OCI-LY3 (cell line): Measurements from ENCODE around the gene EPG5.
"Not testable (repeated sequence)": the region's sequence is repeated elsewhere in the genome, so short reads cannot be mapped to it uniquely, and the experiment has no call there.

Experiments
- EZH2phosphoT487 ChIP-seq: fragments of 200-600 bp; shearing (Covaris generic); IDR thresholded peaks from 2 replicates; pipeline ENCODE4 v1.6.1; 2018; ENCODE audit warnings: antibody characterized with exemption, mixed run types, low read depth
- TF ChIP-seq, protein P1 (sequence below): fragments of 200-600, 300-600 bp; sonication (generic); IDR thresholded peaks from 2 replicates; pipeline ENCODE4 v1.5.1; 2014; ENCODE audit warnings: antibody characterized with exemption, low read length, low read depth

DNA sequence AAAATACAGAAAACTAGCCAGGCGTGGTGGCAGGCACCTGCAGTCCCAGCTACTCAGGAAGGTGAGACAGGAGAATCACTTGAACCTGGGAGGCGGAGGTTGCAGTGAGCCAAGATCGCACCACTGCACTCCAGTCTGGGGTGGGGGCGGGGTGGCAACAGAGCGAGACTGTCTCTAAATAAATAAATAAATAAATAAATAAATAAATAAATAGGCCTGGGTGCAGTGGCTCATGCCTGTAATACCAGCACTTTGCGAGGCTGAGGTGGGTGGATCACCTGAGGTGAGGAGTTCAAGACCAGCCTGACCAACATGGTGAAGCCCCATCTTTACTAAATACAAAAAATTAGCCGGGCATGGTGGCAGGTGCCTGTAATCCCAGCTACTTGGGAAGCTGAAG lies 7.6 kb downstream of the EPG5 start:
- TF ChIP-seq, protein P1, sequence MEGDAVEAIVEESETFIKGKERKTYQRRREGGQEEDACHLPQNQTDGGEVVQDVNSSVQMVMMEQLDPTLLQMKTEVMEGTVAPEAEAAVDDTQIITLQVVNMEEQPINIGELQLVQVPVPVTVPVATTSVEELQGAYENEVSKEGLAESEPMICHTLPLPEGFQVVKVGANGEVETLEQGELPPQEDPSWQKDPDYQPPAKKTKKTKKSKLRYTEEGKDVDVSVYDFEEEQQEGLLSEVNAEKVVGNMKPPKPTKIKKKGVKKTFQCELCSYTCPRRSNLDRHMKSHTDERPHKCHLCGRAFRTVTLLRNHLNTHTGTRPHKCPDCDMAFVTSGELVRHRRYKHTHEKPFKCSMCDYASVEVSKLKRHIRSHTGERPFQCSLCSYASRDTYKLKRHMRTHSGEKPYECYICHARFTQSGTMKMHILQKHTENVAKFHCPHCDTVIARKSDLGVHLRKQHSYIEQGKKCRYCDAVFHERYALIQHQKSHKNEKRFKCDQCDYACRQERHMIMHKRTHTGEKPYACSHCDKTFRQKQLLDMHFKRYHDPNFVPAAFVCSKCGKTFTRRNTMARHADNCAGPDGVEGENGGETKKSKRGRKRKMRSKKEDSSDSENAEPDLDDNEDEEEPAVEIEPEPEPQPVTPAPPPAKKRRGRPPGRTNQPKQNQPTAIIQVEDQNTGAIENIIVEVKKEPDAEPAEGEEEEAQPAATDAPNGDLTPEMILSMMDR: not testable (repeated sequence)
- not testable (repeated sequence) for TF ChIP-seq EZH2phosphoT487
